Sigmoid colon (tissue), 4 donors: Measurements from ENCODE around the gene MYBPHL.

Source experiments
- EP300 ChIP-seq, 4 donors: sonication (generic); formaldehyde crosslinking; IDR thresholded peaks; one replicate each; pipeline ENCODE4 v1.6.1; 2017; ENCODE audit warnings: antibody characterized with exemption in 4 of 4
- POLR2A ChIP-seq, 2 donors: fragments of 450-650 bp; IDR thresholded peaks; one replicate each; pipeline ENCODE4 v1.6.1; 2016; ENCODE audit warnings: antibody characterized with exemption in 2 of 2, mild to moderate bottlenecking in 2 of 2, moderate library complexity in 2 of 2
- POLR2AphosphoS5 ChIP-seq, 4 donors: sonication (generic); formaldehyde crosslinking; IDR thresholded peaks; one replicate each; pipeline ENCODE4 v1.6.1; 2017; ENCODE audit warnings: antibody characterized with exemption in 4 of 4

DNA sequence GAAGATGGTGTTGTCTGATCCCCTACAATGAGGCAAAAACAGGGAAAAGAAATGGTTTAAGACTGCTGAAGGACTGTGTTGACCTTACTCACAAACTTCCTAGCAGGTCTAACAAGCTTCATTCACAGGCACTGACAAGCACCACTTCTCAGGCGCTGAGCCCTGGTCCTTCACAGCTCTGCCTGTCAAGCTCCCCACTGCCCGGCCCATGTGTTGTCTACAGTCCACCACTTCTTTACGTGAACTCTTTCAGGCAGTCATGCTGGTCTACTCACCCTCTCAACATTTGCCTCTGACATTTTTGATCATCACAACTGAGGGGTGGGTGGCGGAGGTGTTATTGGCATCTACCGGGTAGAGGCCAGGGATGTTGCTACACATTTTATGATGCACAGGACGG is 40.7 kb upstream of the MYBPHL start:
- TF ChIP-seq POLR2A (IDR thresholded peaks at IDR 0.05) (no peak), POLR2AphosphoS5 (IDR thresholded peaks at IDR 0.05) (no peak), EP300 (IDR thresholded peaks at IDR 0.05) (no peak)
